ENCODE measurements around the gene INSYN2B. TPM values are rescaled to one million over a fixed set of nuclear protein-coding genes. Genes with fewer than 3 reads are reported as not detected.

The INSYN2B gene
- total RNA-seq, 1 donor from 2014 or later = 0.12 TPM

- Mint-ChIP-seq H3K27ac (no peak overlapping the region), H3K9me3 (ENCODE audit: low read depth) (no peaks in the 10 kb centered on the region), H3K4me3 (ENCODE audit: low read depth) (no peak overlapping the region), H3K4me1 (ENCODE audit: low read depth) (peaks cover 2% of the 10 kb centered on the region), H3K36me3 (ENCODE audit: insufficient read depth) (no peaks in the 10 kb centered on the region), H3K27me3 (peaks cover 12% of the 10 kb centered on the region)
- no peak for DNase-seq (ENCODE audit: low spot score, unreplicated experiment)
- no peak for TF ChIP-seq CTCF (IDR thresholded peaks at IDR 0.05; ENCODE audit: unreplicated experiment)
These were observed 94.3 kb downstream of the INSYN2B start for GRCh38 chr5:169886033-169886432.

GRCh38 chr5:169881702-169882303 is 98.5 kb downstream of the INSYN2B start:
- TF ChIP-seq CTCF (IDR thresholded peaks at IDR 0.05; ENCODE audit: unreplicated experiment) = no peak
- H3K4me1 Mint-ChIP-seq (ENCODE audit: low read depth) = peaks cover 2% of the 10 kb centered on the region
- no peak overlapping the region for H3K27ac Mint-ChIP-seq
- peaks cover 24% of the 10 kb centered on the region for H3K27me3 Mint-ChIP-seq
- H3K4me3 Mint-ChIP-seq (ENCODE audit: low read depth) = no peak overlapping the region
- H3K36me3 Mint-ChIP-seq (ENCODE audit: insufficient read depth) = no peaks in the 10 kb centered on the region
- DNase-seq (ENCODE audit: low spot score, unreplicated experiment) = no peak
- no peaks in the 10 kb centered on the region for H3K9me3 Mint-ChIP-seq (ENCODE audit: low read depth)

GRCh38 chr5:169880785-169881184 is 99.5 kb downstream of the INSYN2B start:
- Mint-ChIP-seq H3K27me3 (peaks cover 31% of the 10 kb centered on the region), H3K4me3 (ENCODE audit: low read depth) (no peak overlapping the region), H3K4me1 (ENCODE audit: low read depth) (peaks cover 2% of the 10 kb centered on the region), H3K9me3 (ENCODE audit: low read depth) (no peaks in the 10 kb centered on the region), H3K36me3 (ENCODE audit: insufficient read depth) (no peaks in the 10 kb centered on the region), H3K27ac (no peak overlapping the region)
- TF ChIP-seq CTCF (IDR thresholded peaks at IDR 0.05; ENCODE audit: unreplicated experiment) = no peak
- DNase-seq (ENCODE audit: low spot score, unreplicated experiment) = no peak

GRCh38 chr5:169880012-169880663 is 100.2 kb downstream of the INSYN2B start:
- Mint-ChIP-seq H3K36me3 (ENCODE audit: insufficient read depth) (no peaks in the 10 kb centered on the region), H3K9me3 (ENCODE audit: low read depth) (no peaks in the 10 kb centered on the region), H3K4me3 (ENCODE audit: low read depth) (no peak overlapping the region), H3K27me3 (peaks cover 35% of the 10 kb centered on the region), H3K27ac (no peak overlapping the region), H3K4me1 (ENCODE audit: low read depth) (peaks cover 2% of the 10 kb centered on the region)
- no peak for DNase-seq (ENCODE audit: low spot score, unreplicated experiment)
- no peak for TF ChIP-seq CTCF (IDR thresholded peaks at IDR 0.05; ENCODE audit: unreplicated experiment)

GRCh38 chr5:169876386-169876785 is 103.9 kb downstream of the INSYN2B start:
- Mint-ChIP-seq H3K27me3 (peaks cover 40% of the 10 kb centered on the region), H3K4me3 (ENCODE audit: low read depth) (no peak overlapping the region), H3K4me1 (ENCODE audit: low read depth) (no peaks in the 10 kb centered on the region), H3K9me3 (ENCODE audit: low read depth) (no peaks in the 10 kb centered on the region), H3K27ac (no peak overlapping the region), H3K36me3 (ENCODE audit: insufficient read depth) (no peaks in the 10 kb centered on the region)
- TF ChIP-seq CTCF (IDR thresholded peaks at IDR 0.05; ENCODE audit: unreplicated experiment) = no peak
- no peak for DNase-seq (ENCODE audit: low spot score, unreplicated experiment)

All from progenitor cell of endocrine pancreas (in vitro differentiated cells).